Heart right ventricle (tissue), 16 donors: ENCODE data around the gene C11orf65. TPM values are rescaled to one million over a fixed set of nuclear protein-coding genes. Genes with fewer than 3 reads are reported as not detected.

Experiments
- ATAC-seq, 8 donors: fragments of 200-7000 bp; cut with Tn5 transposase; one replicate each; pipeline ENCODE4 v1.9.1; 2020; ENCODE audit warnings: mild to moderate bottlenecking in 8 of 8, moderate library complexity in 8 of 8, moderate number of reproducible peaks in 1 of 8
- DNase-seq, 2 donors: peaks; one replicate each; pipeline ENCODE4 v3.0.0-alpha.2; 2020
- H3K27ac ChIP-seq, 10 donors: fragments of 200-600 bp; sonication (generic) in 2 of 10; one replicate each; pipeline versions ENCODE4 v1.5.0 to v1.8.0; 2020 to 2022; ENCODE audit warnings: mild to moderate bottlenecking in 3 of 10
- H3K27me3 ChIP-seq, 7 donors: fragments of 200-600 bp; one replicate each; pipeline ENCODE4 v1.8.0; 2021 to 2022; ENCODE audit warnings: mild to moderate bottlenecking in 2 of 7
- H3K36me3 ChIP-seq, 9 donors: fragments of 200-600 bp; sonication (generic) in 1 of 9; one replicate each; pipeline versions ENCODE4 v1.5.0 to v1.8.0; 2020 to 2022; ENCODE audit warnings: mild to moderate bottlenecking in 2 of 9
- H3K4me1 ChIP-seq, 9 donors: fragments of 200-600 bp; sonication (generic) in 1 of 9; one replicate each; pipeline versions ENCODE4 v1.5.0 to v1.8.0; 2020 to 2022; ENCODE audit warnings: mild to moderate bottlenecking in 4 of 9
- H3K4me3 ChIP-seq, 10 donors: fragments of 200-600 bp; sonication (generic) in 2 of 10; one replicate each; pipeline versions ENCODE4 v1.5.0 to v1.8.0; 2020 to 2022; ENCODE audit warnings: mild to moderate bottlenecking in 7 of 10, moderate library complexity in 2 of 10
- H3K9me3 ChIP-seq, 11 donors: fragments of 200-600 bp in 10 of 11; sonication (generic) in 2 of 11; one replicate each; pipeline versions ENCODE4 v1.5.0 to v1.8.0; 2013 to 2022; ENCODE audit warnings: mild to moderate bottlenecking in 2 of 11, control low read depth in 1 of 11, moderate library complexity in 1 of 11
- CTCF ChIP-seq, 9 donors: fragments of 200-600 bp; sonication (generic) in 2 of 9; IDR thresholded peaks; one replicate each; pipeline versions ENCODE4 v1.5.0 to v1.8.0; 2021 to 2022; ENCODE audit warnings: antibody characterized with exemption in 9 of 9, mild to moderate bottlenecking in 5 of 9, moderate library complexity in 1 of 9
- WGBS, 2 donors: extraction: QIAGEN DNeasy Blood & Tissue Kit; methylation state at CpG; one replicate each; pipeline ENCODE4 v1.1.7; 2013; ENCODE audit warnings: inconsistent platforms in 1 of 2; 5-methylcytosine and 5-hydroxymethylcytosine counted together
- intact Hi-C, 10 donors: fragments of 100-400 bp; cut with DNase I; formaldehyde crosslinking; loops; one replicate each; pipeline versions ENCODE4 v1.11.1 to v1.14.2; 2022
- polyA plus RNA-seq, 2 donors: library from polyadenylated mRNA; stranded (reverse); fragments of 200-250 nt; gene quantifications; one replicate each; pipeline ENCODE4 v1.2.3, GENCODE V29; 2013
- total RNA-seq, 10 donors: library from RNA; stranded (reverse); fragmentation: NEBNext Ultra II Directional in 3 of 10; extraction: Animal tissue kit (Norgen Biotek cat#: 25700) in 3 of 10; gene quantifications; one replicate each; pipeline versions ENCODE4 v1.2.1 to v1.2.4, GENCODE V29; 2021 to 2023
- donor health status: Arrhythmogenic right ventricular cardiomyopathy.
- donor health status: ischemic (EF 13 %, LVEDD 7.1; RV severe dilation, severe dysfunction).
- donor health status: healthy with polysubstance abuse.
- donor health status: DM: no; HTN: yes; CAD: no.
- donor health status: DM: no; HTN: no; CAD: no.
- donor health status: ischemic (EF 25% LVEDD 6.9; RV normal size, moderate dysfunction).
- donor health status: ischemic (EF 25% LVEDD 5.7; RV mildly dilated, moderate dysfunction).
- donor health status: healthy.
- donor health status: DM: yes; HTN: yes; CAD: no.
- donor health status: Ischemic cardiomyopathy.
- donor health status: ischemic (EF 35%, LVEDD 5.7; RV mildly dilated, moderate dysfunction).
- donor health status: nonischemic (EF 11% LVEDD 7.7; RV severe dilation, severe dysfunction).
- donor health status: DM: yes; HTN: yes; CAD: no.
- donor health status: PGD.
- donor health status: ischemic (EF 29% LVEDD 5.4; RV normal size, mild dysfunction).
- donor health status: nonischemic (EF 23%, LVEDD 6.1; RV moderate dilation, normal function).

The C11orf65 gene
- total and polyA plus RNA-seq, 12 donors = 0.16 to 1.6 (median 1.1) TPM; not detected in 1

- H3K4me3 ChIP-seq = no peak overlapping the region
- no peak for TF ChIP-seq CTCF (IDR thresholded peaks at IDR 0.05)
- 51 to 65% methylated on average over 3 of the region's 3 CpGs for WGBS, 2 donors
- no peaks in the 10 kb centered on the region for H3K4me1 ChIP-seq
- H3K27ac ChIP-seq = no peak overlapping the region
- intact Hi-C loops = no loop called here
- no peaks in the 10 kb centered on the region for H3K27me3 ChIP-seq
- DNase-seq (no peak), ATAC-seq (no peak)
- no peaks in the 10 kb centered on the region for H3K9me3 ChIP-seq
- no peaks in the 10 kb centered on the region for H3K36me3 ChIP-seq
Observed at GRCh38 chr11:108508653-108509593, 41.6 kb upstream of the C11orf65 start.

- ATAC-seq (no peak), DNase-seq (no peak)
- Histone ChIP-seq H3K4me3 (no peak overlapping the region), H3K9me3 (no peaks in the 10 kb centered on the region), H3K27ac (no peak overlapping the region), H3K4me1 (peaks cover 3 to 18% (median 10%) of the 10 kb centered on the region in 9 donors), H3K27me3 (no peaks in the 10 kb centered on the region), H3K36me3 (no peaks in the 10 kb centered on the region)
- whole genome bisulfite sequencing, 2 donors = 71 to 76% methylated on average over 5 of the region's 5 CpGs
- no peak for TF ChIP-seq CTCF (IDR thresholded peaks at IDR 0.05)
- intact Hi-C loops = no loop called here
Observed at GRCh38 chr11:108501396-108501795, 34.1 kb upstream of the C11orf65 start.

GRCh38 chr11:108500721-108501120 lies 33.4 kb upstream of the C11orf65 start:
- ATAC-seq (no peak), DNase-seq (no peak)
- TF ChIP-seq CTCF (IDR thresholded peaks at IDR 0.05) = no peak
- Histone ChIP-seq H3K9me3 (no peaks in the 10 kb centered on the region), H3K36me3 (no peaks in the 10 kb centered on the region), H3K4me1 (peaks cover 3 to 20% (median 12%) of the 10 kb centered on the region in 9 donors), H3K27ac (no peak overlapping the region), H3K4me3 (no peak overlapping the region), H3K27me3 (no peaks in the 10 kb centered on the region)
- intact Hi-C loops = no loop called here
- WGBS, 2 donors = 56 to 60% methylated on average over 2 of the region's 2 CpGs

GRCh38 chr11:108500169-108500568 lies 32.8 kb upstream of the C11orf65 start:
- no peaks in the 10 kb centered on the region for H3K27me3 ChIP-seq
- no peaks in the 10 kb centered on the region for H3K9me3 ChIP-seq
- DNase-seq (no peak), ATAC-seq (no peak)
- H3K4me1 ChIP-seq = peaks cover 3 to 20% (median 12%) of the 10 kb centered on the region in 9 donors
- no peak for TF ChIP-seq CTCF (IDR thresholded peaks at IDR 0.05)
- H3K4me3 ChIP-seq = no peak overlapping the region
- no peaks in the 10 kb centered on the region for H3K36me3 ChIP-seq
- intact Hi-C loops = no loop called here
- WGBS, 2 donors = 96% methylated on average over 4 of the region's 4 CpGs
- H3K27ac ChIP-seq = no peak overlapping the region
